Fibroblast of peridontal ligament (primary cell): Measurements from ENCODE around the gene AUH.
"Not testable (repeated sequence)": the region's sequence is repeated elsewhere in the genome, so short reads cannot be mapped to it uniquely, and the experiment has no call there.

Experiments
- DNase-seq: peaks from one replicate; pipeline ENCODE4 v3.0.0-alpha.2; 2010; ENCODE audit errors: extremely low read depth

AUH gene

DNA sequence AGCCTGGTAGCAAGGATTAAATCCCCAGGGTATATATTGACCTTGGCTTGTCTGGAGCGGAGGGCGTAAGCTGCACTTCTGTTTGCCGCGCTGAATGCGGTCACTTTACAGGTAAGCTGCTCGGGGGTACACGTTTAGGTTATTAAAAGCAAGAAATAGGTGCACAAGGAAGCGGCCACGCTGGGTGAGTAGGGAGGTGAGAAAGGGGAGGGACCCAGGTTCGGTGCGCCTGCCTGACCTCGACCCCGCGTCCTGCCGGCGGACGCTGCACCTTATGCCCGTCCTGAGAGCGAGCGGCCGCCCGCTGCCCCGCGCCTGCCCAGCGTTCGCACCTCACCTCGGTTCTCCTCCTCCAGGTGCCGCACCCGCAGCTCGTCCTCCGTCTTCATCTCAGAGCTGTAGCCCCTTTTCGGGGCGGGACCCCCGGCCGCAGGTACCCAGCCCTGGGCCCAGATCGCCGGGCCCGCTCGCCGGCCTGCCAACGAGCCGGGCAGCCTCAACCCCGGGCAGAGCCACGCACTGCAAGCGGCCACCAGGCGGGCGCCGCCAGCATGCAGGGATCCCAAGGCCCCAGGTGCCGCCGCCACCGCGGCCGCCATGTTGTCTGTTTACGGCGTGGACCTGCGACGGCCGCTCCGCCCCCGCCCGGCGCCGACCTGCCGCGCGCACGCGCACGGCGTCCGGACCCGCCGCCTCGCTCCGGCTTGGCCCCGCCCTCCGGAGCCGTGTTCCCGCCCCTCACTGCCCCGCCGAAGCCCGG, at the start of gene AUH:
TSS of gene AUH (minus strand) at position 628 of the 760 bp plus-strand sequence. CDS start at position 599, 29 bp downstream.
- DNase-seq: peak; percentile 69

DNA sequence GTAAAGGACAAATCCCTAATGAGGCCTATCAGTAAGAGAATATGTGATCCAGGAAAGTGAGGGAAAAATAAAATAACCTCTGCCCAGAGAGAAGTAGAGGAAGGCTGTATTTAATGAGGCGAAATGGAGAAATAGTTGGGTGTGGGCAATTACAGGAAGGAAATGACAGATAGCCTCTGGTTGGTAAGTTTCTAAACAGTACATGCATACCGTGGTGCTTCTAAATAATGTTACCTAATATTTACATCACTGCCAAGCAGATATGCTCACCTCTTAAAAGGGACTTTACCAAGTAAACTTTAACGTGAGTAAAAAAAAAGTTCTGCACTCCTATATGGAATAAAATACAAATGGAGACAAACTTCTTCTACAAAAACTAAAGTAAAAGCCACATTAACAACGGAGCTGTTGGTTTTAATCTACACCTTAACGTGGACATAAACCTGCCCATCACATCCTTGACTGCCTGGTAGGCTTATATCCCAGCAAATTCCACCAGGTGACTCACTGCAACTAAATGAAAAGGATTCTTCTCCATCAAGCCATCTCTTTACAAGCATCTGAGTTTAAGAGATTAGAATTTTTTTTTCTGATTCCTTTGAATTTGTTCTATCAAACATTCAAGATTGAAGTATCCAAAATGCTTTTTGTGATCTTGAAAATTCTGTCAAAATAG, 49.5 kb upstream of the AUH start:
- no peak for DNase-seq

- DNase-seq: no peak
Observed at GRCh38 chr9:91410161-91410560, 48.4 kb upstream of the AUH start.

GRCh38 chr9:91408475-91408874, 46.8 kb upstream of the AUH start:
- no peak for DNase-seq

DNA sequence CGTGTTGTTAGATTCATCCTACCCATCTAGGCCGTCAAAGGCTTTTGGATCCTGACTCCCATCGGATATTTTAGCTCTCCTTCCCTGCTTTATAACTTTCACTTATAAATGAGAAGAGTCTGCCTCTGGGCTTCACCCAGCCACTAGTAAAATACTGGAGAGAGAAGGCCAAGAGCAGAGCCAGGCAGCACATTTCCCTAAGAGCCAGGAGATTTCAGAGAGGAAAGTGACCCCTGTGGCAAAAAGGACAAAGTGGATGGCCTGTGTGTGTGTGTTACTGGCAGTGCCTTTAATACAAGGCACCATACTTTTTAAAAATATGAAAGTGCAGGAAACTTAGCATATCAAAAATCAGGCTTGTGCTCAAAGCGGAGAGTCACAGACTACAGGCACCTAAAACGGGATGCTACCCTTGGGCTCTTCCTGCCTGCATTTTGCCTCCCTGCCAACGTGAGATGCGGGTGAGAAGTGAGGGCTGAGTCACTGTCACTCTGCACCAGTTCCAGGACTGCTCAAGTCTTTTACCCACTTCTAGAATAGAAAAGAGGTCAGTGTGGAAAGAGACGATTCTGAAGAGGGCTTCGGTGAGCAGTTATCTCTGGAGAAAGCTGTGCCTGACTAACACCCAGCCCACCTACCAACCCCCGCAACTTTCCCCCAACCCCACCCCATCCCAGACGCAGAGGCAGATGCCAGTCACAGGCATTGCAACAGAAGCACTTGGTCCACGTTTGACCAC, 46.0 kb upstream of the AUH start:
- DNase-seq: no peak

GRCh38 chr9:91405343-91406077, 43.8 kb upstream of the AUH start:
- no peak for DNase-seq

DNA sequence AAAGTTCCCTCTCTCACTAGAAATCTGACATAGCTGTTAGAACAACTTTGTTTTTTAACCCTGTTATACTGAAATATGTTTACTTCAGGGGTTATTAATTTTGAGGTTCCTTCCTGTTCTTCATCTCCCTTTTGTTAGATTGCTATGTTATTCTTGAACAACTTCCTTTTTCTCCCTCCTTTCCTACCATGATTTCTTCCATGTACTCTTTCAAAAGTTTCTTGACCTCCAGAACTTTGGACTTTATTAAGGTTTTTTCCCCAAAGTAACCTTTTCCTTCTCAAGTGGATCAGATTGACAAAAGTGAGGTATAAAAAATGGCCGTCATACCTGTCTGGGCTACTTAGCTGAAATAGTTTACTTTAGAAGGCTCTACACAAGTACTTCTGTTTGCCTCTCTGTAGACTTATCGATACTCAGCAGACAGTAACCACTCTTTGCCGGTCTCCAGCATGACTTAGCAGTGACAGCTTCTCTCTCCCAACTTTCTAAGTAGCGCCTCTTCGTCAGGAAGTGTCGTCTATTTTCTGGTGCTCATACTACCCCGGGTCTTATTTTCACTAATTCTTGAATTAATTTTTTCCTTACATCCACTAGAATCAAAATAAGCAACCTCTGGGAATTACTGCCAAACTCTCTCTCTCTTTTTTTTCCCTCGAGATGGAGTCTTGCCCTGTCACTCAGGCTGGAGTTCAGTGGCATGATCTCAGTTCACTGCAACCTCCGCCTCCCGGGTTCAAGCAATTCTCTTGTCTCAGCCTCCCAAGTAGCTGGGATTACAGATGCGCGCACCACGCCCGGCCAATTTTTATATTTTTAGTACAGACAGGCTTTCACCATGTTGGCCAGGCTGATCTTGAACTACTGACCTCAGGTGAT, 42.2 kb upstream of the AUH start:
- no peak for DNase-seq

DNA sequence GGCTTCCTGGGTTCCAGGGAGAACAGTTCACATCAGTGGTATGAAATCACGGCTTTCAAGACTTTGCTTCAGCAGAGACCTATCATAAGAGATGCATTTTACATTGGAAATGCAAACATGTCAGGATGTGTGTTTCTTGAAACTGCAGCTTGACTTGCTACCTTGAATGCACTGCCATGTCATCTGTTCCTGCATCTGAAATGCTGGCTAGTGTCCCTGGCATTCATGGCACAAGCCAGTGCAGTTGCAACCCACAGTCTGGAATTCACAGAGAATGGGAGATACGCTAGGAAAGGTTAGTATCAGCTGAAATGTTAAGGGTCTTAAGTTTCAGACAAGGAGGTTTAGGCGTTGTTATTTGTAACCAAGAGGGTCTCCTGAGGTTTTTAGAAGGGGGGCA, 37.2 kb upstream of the AUH start:
- DNase-seq: no peak

DNA sequence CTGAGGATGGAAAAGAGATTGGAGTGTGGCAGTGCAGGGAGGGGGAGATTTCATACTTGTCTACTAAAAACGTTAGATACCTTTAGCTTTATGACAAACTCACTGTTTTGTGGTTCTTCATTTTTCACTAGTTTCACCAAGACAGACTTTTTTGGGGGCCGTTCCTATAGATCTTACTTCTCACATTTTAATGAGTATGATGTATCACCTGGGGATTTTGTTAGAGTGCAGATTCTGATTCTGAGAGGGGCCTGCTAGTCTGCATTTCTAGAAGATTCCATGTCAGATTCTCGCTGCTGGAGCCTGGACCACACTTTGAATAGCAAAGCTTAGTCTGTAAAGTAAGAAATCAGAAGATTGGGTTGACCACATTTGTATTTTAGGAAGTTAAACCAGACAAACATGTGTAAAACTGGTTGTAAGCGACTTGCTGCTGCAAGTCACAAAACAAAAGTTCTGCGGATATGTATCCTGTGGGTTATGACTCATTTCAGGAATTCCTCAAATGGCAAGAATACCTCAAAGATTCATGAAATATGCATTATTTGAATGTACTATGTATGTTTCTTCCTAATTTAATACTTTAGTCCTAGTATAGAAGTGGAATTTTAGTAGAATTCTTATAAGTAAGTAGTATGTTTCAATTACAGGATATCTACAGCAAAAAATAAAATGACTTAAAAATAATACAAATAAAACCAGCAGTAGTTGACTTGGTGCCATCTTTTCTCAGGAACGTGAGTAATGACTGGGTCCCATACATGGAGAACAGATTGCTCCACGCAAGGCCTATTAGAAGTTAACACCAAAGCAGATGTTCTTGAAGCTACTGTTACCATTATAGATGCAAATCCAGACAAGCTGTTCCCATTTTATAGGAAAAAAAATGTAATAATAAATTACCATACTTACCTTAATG, 34.1 kb upstream of the AUH start:
- peak; percentile 86 for DNase-seq

GRCh38 chr9:91395106-91395552, 33.4 kb upstream of the AUH start:
- peak; percentile 47 for DNase-seq

GRCh38 chr9:91393826-91394225, 32.1 kb upstream of the AUH start:
- no peak for DNase-seq

GRCh38 chr9:91392435-91392834, 30.7 kb upstream of the AUH start:
- DNase-seq: no peak

DNA sequence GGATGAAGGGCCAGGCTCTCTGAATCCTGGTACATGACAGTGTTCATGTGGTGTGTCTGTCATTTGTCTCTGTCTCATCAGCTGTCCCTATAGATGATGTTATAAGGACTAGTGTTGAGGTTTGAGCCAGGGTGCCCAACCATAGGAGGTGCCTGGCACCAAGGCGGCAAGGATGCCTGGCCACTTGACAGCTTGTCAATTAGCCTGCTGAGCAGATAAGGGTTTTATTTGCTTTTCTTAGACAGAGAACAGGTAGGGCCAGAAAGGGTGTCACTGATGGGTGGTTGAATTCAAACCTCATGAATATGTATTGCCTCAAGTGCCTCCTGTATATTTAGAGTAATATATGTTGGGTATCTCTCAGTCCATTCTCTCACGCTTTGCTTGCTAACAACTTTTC, 30.1 kb upstream of the AUH start:
- DNase-seq: no peak

GRCh38 chr9:91391412-91391811, 29.7 kb upstream of the AUH start:
- peak; percentile 48 for DNase-seq

DNA sequence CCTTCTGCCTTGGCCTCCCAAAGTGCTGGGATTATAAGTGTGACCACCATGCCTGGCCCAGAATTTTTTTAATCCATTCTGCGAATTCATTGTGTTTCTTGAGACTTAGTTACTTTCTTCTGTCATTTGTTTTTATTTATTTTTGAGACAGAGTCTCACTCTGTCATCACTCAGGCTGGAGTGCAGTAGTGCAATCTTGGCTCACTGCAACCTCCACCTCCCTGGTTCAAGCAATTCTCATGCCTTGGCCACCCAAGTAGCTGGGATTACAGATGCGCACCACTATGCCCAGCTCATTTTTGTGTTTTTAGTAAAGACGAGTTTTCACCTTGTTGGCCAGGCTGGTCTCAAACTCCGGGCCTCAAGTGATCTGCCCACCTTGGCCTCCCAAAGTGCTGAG, 28.0 kb upstream of the AUH start:
- DNase-seq: not testable (repeated sequence)

DNA sequence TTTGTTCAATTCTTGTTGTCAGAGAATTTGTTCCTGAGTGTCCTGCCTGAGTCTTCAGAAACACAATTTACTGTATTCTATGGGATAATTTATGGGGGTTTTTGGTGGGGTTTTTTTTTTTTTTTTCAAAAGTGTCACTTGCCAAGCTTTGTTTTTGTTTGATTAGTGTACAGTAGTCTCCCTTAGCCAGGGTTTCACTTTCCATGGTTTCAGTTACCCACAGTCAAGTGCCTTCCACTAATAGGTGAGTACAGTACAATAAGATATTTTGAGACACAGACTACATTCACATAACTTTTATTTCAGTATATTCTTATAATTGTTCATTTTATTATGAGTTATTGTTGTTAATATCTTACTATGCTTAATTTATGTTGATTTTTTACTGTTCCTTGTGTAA, 25.0 kb upstream of the AUH start:
- DNase-seq: no peak

DNA sequence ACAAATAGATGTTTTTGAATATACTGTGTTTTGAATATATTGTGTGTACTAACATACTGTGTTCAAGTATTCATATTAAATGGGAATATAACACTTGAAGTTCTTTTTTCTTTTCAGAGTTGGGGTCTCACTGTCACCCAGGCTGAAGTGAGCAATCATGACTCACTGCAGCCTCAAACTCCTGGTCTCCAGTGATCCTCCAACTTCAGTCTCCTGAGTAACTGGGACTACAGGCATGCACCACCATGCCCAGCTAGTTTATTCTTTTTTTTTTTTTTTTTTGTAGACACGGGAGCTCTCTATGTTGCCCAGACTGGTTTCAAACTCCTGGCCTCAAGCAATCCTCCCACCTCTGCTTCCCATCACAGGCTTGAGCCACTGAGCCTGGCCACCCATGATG, 23.2 kb upstream of the AUH start:
- DNase-seq: no peak

DNA sequence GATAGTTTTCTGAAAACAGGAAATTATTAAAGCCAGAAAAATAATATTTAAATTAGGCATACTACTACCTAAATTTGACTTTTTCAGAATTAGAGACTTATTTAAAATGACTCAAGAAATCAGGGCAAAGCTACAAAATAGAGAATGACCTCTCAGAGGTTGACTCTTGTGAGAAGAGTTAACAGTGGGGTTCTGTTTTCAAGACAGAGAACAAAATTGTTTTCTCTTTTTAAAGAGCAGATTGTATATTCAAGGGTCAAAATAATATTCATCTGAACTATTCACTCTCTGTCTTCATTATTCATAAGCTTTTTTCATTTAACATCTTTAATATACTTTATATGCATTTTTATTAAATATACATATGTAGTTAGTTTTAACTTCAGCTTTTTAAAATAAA, 21.9 kb upstream of the AUH start:
- DNase-seq: no peak

DNA sequence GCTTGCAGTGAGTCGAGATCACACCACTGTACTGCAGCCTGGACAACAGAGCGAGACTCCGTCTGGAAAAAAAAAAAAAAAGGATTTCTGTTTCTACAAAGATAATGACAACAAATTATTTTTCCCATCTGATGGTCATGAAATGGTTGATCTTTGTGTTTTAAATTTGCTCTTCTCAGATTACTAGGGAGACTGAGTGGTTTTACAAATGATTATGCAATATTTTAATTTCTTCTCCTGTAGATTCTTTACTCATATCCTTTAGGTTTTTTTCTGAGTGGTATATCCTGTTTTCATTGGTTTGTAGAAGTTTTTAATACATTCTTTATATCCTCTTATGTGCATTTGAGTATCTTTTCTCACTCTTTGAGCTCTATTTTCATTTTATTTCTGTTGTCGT, 20.6 kb upstream of the AUH start:
- DNase-seq: no peak

GRCh38 chr9:91379426-91379825, 17.7 kb upstream of the AUH start:
- DNase-seq: no peak
